GM12873 (cell line): ENCODE measurements around the gene RBM34.

Source experiments
- CTCF ChIP-seq: IDR thresholded peaks from 2 replicates; pipeline ENCODE4 v1.5.1; 2012; ENCODE audit warnings: low read depth, mild to moderate bottlenecking, moderate library complexity, low read length, control low read depth; ENCODE audit not compliant: insufficient read depth; ENCODE audit errors: missing control alignments

RBM34 gene

GRCh38 chr1:235127203-235127602 lies 33.8 kb downstream of the RBM34 start:
- no peak for TF ChIP-seq CTCF

GRCh38 chr1:235124665-235125064 lies 36.4 kb downstream of the RBM34 start:
- no peak for TF ChIP-seq CTCF

GRCh38 chr1:235124111-235124510 lies 36.9 kb downstream of the RBM34 start:
- no peak for TF ChIP-seq CTCF

GRCh38 chr1:235122348-235122747 lies 38.7 kb downstream of the RBM34 start:
- no peak for TF ChIP-seq CTCF

- TF ChIP-seq CTCF: no peak
Measured at GRCh38 chr1:235113183-235113917, 47.7 kb downstream of the RBM34 start.

GRCh38 chr1:235112297-235113182 lies 48.5 kb downstream of the RBM34 start:
- TF ChIP-seq CTCF: no peak

- no peak for TF ChIP-seq CTCF
Measured at GRCh38 chr1:235111107-235111506, 49.9 kb downstream of the RBM34 start.
